ENCODE measurements around the gene ATIC. TPM values are rescaled to one million over a fixed set of nuclear protein-coding genes. Genes with fewer than 3 reads are reported as not detected.

The ATIC gene
- total and polyA plus RNA-seq, 7 experiments from 2014 or later = 62.1 to 205 (median 85.2) TPM

DNA sequence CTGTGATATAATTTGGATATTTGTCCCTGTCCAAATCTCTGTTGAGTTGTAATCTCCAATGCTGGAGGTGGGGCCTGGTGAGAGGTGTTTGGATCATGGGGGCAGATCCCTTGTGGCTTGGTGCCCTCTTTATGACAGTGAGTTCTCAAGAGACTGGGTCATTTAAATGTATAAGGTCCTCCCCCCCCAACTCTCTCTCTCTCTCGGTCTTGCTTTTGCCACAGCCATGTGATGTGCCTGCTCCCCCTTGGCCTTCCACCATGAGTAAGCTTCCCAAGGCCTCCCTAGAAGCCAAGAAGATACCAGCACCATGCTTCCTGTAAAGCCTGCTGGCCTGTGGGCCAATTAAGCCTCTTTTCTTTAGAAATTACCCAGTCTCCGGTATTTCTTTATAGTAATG, 65.4 kb downstream of the ATIC start:
- Histone ChIP-seq H3K4me3 (ENCODE audit: low read length) (no peak overlapping the region), H3K9me3 (ENCODE audit: control insufficient read depth in 2 of 3, low read length in 3 of 3) (no peaks in the 10 kb centered on the region), H3K4me1 (ENCODE audit: control insufficient read depth in 2 of 2, insufficient read depth in 2 of 2, low read length in 2 of 2) (no peaks in the 10 kb centered on the region), H3K27me3 (ENCODE audit: control insufficient read depth in 2 of 2, insufficient read depth in 2 of 2, low read length in 2 of 2) (no peaks in the 10 kb centered on the region), H3K36me3 (ENCODE audit: control insufficient read depth in 2 of 3, insufficient read depth in 3 of 3, low read length in 3 of 3) (no peaks in the 10 kb centered on the region), H3K27ac (ENCODE audit: low read depth, low read length) (no peak overlapping the region)
- Mint-ChIP-seq H3K4me3 (no peak overlapping the region), H3K36me3 (peaks cover 0 to 32% (median 12%) of the 10 kb centered on the region in 5 donors), H3K4me1 (no peaks in the 10 kb centered on the region), H3K27me3 (no peaks in the 10 kb centered on the region), H3K27ac (no peak overlapping the region), H3K9me3 (peaks cover 0 to 4% (median 0%) of the 10 kb centered on the region in 11 donors)
- DNase-seq (no peak), ATAC-seq (no peak)
- intact Hi-C loops (cut with micrococcal nuclease) = no loop called here
- POLR2A ChIA-PET = no interaction called here
- CTCF ChIA-PET = no interaction called here

DNA sequence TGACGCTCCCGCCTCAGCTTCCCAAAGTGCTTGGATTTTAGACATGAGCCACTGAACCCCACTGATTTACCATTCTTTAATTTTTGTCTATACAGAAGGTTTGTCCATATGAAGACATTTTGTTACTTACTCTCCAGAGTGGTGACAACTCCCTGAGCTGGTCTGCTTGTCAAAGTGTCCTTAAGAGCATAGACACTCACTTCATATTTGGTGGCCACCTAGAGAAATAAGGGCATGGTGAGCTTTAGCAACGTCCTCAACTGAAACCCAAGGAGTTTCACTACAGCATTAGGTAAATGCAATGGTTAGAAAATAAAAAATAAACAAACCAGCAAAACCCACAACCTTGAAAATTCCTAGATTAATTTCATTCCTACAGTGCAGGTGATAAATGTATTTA, 66.2 kb downstream of the ATIC start:
- DNase-seq = no peak
- no peaks in the 10 kb centered on the region for H3K4me1 Mint-ChIP-seq
- H3K27me3 Mint-ChIP-seq = no peaks in the 10 kb centered on the region
- no peak overlapping the region for H3K4me3 Mint-ChIP-seq
- H3K36me3 Mint-ChIP-seq = peaks cover 0 to 32% (median 12%) of the 10 kb centered on the region in 5 donors
- ChIA-PET CTCF (interaction anchor here (0.7 to 0.9 kb wide), 2 partner anchors 13 to 556 kb away, joined by 3 read pairs; no protein-coding TSS in a partner anchor), POLR2A (no interaction called here)
- no peak overlapping the region for H3K27ac Mint-ChIP-seq
- Histone ChIP-seq H3K27me3 (ENCODE audit: control insufficient read depth in 2 of 2, insufficient read depth in 2 of 2, low read length in 2 of 2) (no peaks in the 10 kb centered on the region), H3K27ac (ENCODE audit: low read depth, low read length) (no peak overlapping the region), H3K9me3 (ENCODE audit: control insufficient read depth in 2 of 3, low read length in 3 of 3) (no peaks in the 10 kb centered on the region), H3K4me3 (ENCODE audit: low read length) (no peak overlapping the region), H3K4me1 (ENCODE audit: control insufficient read depth in 2 of 2, insufficient read depth in 2 of 2, low read length in 2 of 2) (no peaks in the 10 kb centered on the region), H3K36me3 (ENCODE audit: control insufficient read depth in 2 of 3, insufficient read depth in 3 of 3, low read length in 3 of 3) (no peaks in the 10 kb centered on the region)
- peaks cover 0 to 4% (median 0%) of the 10 kb centered on the region in 11 donors for H3K9me3 Mint-ChIP-seq
- ATAC-seq = no peak
- intact Hi-C loops (cut with micrococcal nuclease) = no loop called here

DNA sequence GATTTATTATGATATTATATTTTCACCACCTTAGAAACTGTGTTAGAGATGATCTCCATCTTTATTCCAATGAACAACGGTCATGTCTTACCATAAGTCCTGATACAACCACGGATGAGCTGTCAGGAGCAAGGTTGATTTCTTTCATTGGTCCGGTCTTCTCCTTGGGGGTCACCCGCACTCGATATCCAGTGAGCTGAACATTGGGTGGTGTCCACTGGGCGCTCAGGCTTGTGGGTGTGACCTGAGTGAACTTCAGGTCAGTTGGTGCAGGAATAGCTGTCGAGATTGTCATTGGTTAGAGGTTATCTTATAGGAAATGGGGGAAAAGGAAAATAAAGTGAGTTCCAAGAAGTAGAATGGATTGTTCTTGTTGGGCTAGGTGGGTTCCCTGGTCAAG, 67.2 kb downstream of the ATIC start:
- no peaks in the 10 kb centered on the region for H3K27me3 Mint-ChIP-seq
- no peaks in the 10 kb centered on the region for H3K27me3 ChIP-seq (ENCODE audit: control insufficient read depth in 2 of 2, insufficient read depth in 2 of 2, low read length in 2 of 2)
- no peaks in the 10 kb centered on the region for H3K9me3 ChIP-seq (ENCODE audit: control insufficient read depth in 2 of 3, low read length in 3 of 3)
- ATAC-seq (no peak), DNase-seq (no peak)
- no peaks in the 10 kb centered on the region for H3K4me1 Mint-ChIP-seq
- no peaks in the 10 kb centered on the region for H3K4me1 ChIP-seq (ENCODE audit: control insufficient read depth in 2 of 2, insufficient read depth in 2 of 2, low read length in 2 of 2)
- no peak overlapping the region for H3K27ac Mint-ChIP-seq
- CTCF ChIA-PET = no interaction called here
- peaks cover 0 to 28% (median 10%) of the 10 kb centered on the region in 5 donors for H3K36me3 Mint-ChIP-seq
- peaks cover 0 to 4% (median 0%) of the 10 kb centered on the region in 11 donors for H3K9me3 Mint-ChIP-seq
- H3K36me3 ChIP-seq (ENCODE audit: control insufficient read depth in 2 of 3, insufficient read depth in 3 of 3, low read length in 3 of 3) = no peaks in the 10 kb centered on the region
- intact Hi-C loops (cut with micrococcal nuclease) = no loop called here
- H3K4me3 Mint-ChIP-seq = no peak overlapping the region
- no peak overlapping the region for H3K27ac ChIP-seq (ENCODE audit: low read depth, low read length)
- POLR2A ChIA-PET = no interaction called here
- H3K4me3 ChIP-seq (ENCODE audit: low read length) = no peak overlapping the region

DNA sequence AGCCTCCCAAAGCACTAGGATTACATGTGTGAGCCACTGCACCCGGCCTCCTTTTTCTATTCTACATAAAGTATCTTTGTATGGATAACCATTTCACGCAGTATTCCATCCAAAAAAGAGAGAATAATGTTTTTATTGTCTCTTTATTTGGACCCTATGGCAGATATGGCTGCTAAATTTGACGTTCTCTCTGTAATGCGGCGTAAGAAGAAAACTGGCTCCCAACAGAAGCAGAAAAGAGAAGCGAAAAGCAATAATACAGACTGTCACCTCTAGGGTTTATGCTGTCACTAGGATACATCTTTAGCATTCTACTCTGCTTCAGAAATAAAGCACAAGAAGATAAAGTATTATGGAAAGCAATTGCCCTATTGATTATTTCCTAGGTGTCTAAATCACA, 68.1 kb downstream of the ATIC start:
- Histone ChIP-seq H3K9me3 (ENCODE audit: control insufficient read depth in 2 of 3, low read length in 3 of 3) (no peaks in the 10 kb centered on the region), H3K4me3 (ENCODE audit: low read length) (no peak overlapping the region), H3K27me3 (ENCODE audit: control insufficient read depth in 2 of 2, insufficient read depth in 2 of 2, low read length in 2 of 2) (no peaks in the 10 kb centered on the region), H3K36me3 (ENCODE audit: control insufficient read depth in 2 of 3, insufficient read depth in 3 of 3, low read length in 3 of 3) (no peaks in the 10 kb centered on the region), H3K4me1 (ENCODE audit: control insufficient read depth in 2 of 2, insufficient read depth in 2 of 2, low read length in 2 of 2) (no peaks in the 10 kb centered on the region), H3K27ac (ENCODE audit: low read depth, low read length) (no peak overlapping the region)
- ATAC-seq = no peak
- Mint-ChIP-seq H3K36me3 (peaks cover 0 to 19% (median under 1%) of the 10 kb centered on the region in 5 donors), H3K27me3 (no peaks in the 10 kb centered on the region), H3K4me3 (no peak overlapping the region), H3K9me3 (peaks cover 0 to 2% (median 0%) of the 10 kb centered on the region in 11 donors), H3K4me1 (no peaks in the 10 kb centered on the region), H3K27ac (no peak overlapping the region)
- CTCF ChIA-PET = interaction anchor here (1.3 kb wide), 1 partner anchor 9 kb away, joined by 3 read pairs; no protein-coding TSS in a partner anchor
- POLR2A ChIA-PET = no interaction called here
- DNase-seq = no peak
- intact Hi-C loops (cut with micrococcal nuclease) = no loop called here

DNA sequence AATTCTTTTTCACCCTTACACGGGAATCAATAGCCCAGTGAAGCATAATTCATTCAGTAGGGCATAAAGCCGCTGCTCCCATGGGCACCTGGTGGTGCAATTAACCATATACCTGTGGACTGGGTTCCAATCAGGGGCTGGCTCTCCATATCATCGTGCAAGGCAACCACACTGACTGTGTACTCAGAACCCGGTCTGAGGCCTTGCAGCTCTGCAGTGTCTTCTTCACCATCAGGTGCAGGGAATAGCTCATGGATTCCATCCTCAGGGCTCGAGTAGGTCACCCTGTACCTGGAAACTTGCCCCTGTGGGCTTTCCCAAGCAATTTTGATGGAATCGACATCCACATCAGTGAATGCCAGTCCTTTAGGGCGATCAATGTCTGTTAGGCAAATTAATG, 68.8 kb downstream of the ATIC start:
- ChIA-PET CTCF (interaction anchor here (0.5 to 1.3 kb wide), 2 partner anchors 8 to 31 kb away, joined by 3 read pairs; no protein-coding TSS in a partner anchor), POLR2A (no interaction called here)
- Histone ChIP-seq H3K27ac (ENCODE audit: low read depth, low read length) (no peak overlapping the region), H3K4me1 (ENCODE audit: control insufficient read depth in 2 of 2, insufficient read depth in 2 of 2, low read length in 2 of 2) (no peaks in the 10 kb centered on the region), H3K4me3 (ENCODE audit: low read length) (no peak overlapping the region), H3K27me3 (ENCODE audit: control insufficient read depth in 2 of 2, insufficient read depth in 2 of 2, low read length in 2 of 2) (no peaks in the 10 kb centered on the region), H3K9me3 (ENCODE audit: control insufficient read depth in 2 of 3, low read length in 3 of 3) (no peaks in the 10 kb centered on the region), H3K36me3 (ENCODE audit: control insufficient read depth in 2 of 3, insufficient read depth in 3 of 3, low read length in 3 of 3) (no peaks in the 10 kb centered on the region)
- Mint-ChIP-seq H3K4me3 (no peak overlapping the region), H3K9me3 (peaks cover 0 to 2% (median 0%) of the 10 kb centered on the region in 11 donors), H3K27me3 (no peaks in the 10 kb centered on the region), H3K4me1 (no peaks in the 10 kb centered on the region), H3K27ac (no peak overlapping the region), H3K36me3 (peaks cover 0 to 16% (median 0%) of the 10 kb centered on the region in 5 donors)
- ATAC-seq = no peak
- no peak for DNase-seq
- intact Hi-C loops (cut with micrococcal nuclease) = no loop called here

DNA sequence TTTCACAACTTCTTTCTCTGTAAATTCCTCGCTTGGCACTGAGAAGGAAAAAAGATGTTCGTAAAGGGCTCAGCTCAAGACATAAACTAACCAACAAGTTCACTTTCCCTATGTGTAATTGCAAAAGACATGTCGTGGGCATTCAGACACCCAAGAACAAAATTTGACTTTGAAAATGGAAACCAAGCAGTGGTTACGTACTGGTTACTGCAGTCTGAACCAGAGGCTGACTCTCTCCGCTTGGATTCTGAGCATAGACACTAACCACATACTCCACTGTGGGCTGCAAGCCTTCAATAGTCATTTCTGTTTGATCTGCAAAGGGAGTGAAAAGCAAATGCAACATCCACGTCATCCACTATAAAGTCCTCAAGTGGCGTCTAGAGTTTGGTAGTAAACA, 70.2 kb downstream of the ATIC start:
- POLR2A ChIA-PET = no interaction called here
- Histone ChIP-seq H3K4me1 (ENCODE audit: control insufficient read depth in 2 of 2, insufficient read depth in 2 of 2, low read length in 2 of 2) (no peaks in the 10 kb centered on the region), H3K36me3 (ENCODE audit: control insufficient read depth in 2 of 3, insufficient read depth in 3 of 3, low read length in 3 of 3) (no peaks in the 10 kb centered on the region), H3K27ac (ENCODE audit: low read depth, low read length) (no peak overlapping the region), H3K27me3 (ENCODE audit: control insufficient read depth in 2 of 2, insufficient read depth in 2 of 2, low read length in 2 of 2) (no peaks in the 10 kb centered on the region), H3K9me3 (ENCODE audit: control insufficient read depth in 2 of 3, low read length in 3 of 3) (no peaks in the 10 kb centered on the region), H3K4me3 (ENCODE audit: low read length) (no peak overlapping the region)
- Mint-ChIP-seq H3K4me1 (no peaks in the 10 kb centered on the region), H3K4me3 (no peak overlapping the region), H3K9me3 (no peaks in the 10 kb centered on the region), H3K27ac (no peak overlapping the region), H3K27me3 (no peaks in the 10 kb centered on the region), H3K36me3 (peaks cover 0 to 16% (median 0%) of the 10 kb centered on the region in 5 donors)
- intact Hi-C loops (cut with micrococcal nuclease) = no loop called here
- ATAC-seq (no peak), DNase-seq (no peak)
- CTCF ChIA-PET = no interaction called here

DNA sequence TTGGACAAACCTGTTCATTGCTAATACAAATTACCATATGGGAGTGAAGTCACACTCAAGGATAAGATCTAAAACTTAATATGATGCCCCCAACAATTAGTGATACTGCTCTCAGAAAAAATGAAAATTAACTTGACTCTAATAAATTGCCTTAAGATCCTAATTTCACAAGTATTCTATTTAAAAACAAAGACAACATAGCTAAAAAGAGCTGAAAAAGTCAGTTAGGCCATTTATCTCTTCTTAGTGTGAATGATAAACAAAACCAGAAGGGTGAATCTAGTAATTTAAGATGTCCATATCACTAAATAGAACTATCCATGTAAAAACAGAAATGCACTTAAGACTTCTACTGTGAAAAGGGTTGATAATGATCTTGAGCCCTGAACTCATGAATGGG, 70.6 kb downstream of the ATIC start:
- intact Hi-C loops (cut with micrococcal nuclease) = no loop called here
- ChIA-PET CTCF (no interaction called here), POLR2A (no interaction called here)
- DNase-seq = no peak
- Mint-ChIP-seq H3K36me3 (peaks cover 0 to 12% (median 0%) of the 10 kb centered on the region in 5 donors), H3K27me3 (no peaks in the 10 kb centered on the region), H3K27ac (no peak overlapping the region), H3K4me1 (no peaks in the 10 kb centered on the region), H3K4me3 (no peak overlapping the region), H3K9me3 (no peaks in the 10 kb centered on the region)
- no peaks in the 10 kb centered on the region for H3K4me1 ChIP-seq (ENCODE audit: control insufficient read depth in 2 of 2, insufficient read depth in 2 of 2, low read length in 2 of 2)
- no peak for ATAC-seq
- no peak overlapping the region for H3K27ac ChIP-seq (ENCODE audit: low read depth, low read length)
- no peaks in the 10 kb centered on the region for H3K9me3 ChIP-seq (ENCODE audit: control insufficient read depth in 2 of 3, low read length in 3 of 3)
- no peak overlapping the region for H3K4me3 ChIP-seq (ENCODE audit: low read length)
- H3K27me3 ChIP-seq (ENCODE audit: control insufficient read depth in 2 of 2, insufficient read depth in 2 of 2, low read length in 2 of 2) = no peaks in the 10 kb centered on the region
- no peaks in the 10 kb centered on the region for H3K36me3 ChIP-seq (ENCODE audit: control insufficient read depth in 2 of 3, insufficient read depth in 3 of 3, low read length in 3 of 3)

Data from naive thymus-derived CD4-positive, alpha-beta T cell (primary cell).